ENCODE data around the gene FOXC1.

FOXC1 gene

DNA sequence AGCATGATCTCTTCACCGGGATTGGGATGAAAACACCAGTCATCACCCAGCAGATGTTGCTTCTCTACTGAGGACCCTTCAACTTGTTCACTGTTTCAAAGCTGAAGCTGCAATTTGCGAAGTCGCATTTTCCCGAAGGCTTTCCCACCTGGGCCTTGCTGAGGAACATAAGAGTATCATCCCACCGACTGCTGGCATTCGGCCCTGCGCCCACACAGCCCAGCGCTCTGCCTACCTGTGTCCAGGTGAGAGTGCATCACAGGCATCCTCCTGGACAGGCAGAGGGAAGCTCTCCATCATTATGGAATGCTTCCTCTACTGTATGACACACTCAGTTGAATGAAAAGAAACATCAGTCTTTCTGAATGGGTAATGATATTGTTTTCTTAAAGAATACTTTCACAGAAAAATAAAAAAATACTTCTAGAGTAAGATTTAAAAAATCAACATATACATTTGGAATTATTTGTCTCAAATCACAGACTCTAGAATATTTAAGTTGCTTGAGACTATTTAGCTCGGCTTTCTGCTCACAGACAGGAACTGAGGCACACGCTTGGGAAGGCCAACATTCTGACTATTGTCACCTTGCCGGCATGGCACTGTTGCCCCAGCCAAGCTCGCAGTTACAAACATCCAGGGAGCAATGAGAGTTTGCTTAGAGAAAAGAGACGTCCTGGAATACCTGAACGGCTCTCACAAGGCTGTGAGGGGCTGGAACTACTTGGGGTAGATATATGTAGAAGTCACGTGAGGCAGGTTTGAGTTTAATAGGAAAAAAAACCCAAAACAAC is 48.7 kb downstream of the FOXC1 start:
- TF ChIP-seq, protein P1, sequence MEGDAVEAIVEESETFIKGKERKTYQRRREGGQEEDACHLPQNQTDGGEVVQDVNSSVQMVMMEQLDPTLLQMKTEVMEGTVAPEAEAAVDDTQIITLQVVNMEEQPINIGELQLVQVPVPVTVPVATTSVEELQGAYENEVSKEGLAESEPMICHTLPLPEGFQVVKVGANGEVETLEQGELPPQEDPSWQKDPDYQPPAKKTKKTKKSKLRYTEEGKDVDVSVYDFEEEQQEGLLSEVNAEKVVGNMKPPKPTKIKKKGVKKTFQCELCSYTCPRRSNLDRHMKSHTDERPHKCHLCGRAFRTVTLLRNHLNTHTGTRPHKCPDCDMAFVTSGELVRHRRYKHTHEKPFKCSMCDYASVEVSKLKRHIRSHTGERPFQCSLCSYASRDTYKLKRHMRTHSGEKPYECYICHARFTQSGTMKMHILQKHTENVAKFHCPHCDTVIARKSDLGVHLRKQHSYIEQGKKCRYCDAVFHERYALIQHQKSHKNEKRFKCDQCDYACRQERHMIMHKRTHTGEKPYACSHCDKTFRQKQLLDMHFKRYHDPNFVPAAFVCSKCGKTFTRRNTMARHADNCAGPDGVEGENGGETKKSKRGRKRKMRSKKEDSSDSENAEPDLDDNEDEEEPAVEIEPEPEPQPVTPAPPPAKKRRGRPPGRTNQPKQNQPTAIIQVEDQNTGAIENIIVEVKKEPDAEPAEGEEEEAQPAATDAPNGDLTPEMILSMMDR (IDR thresholded peaks at IDR 0.05; ENCODE audit: unreplicated experiment in 3 of 3): no peak
- H3K4me3 Mint-ChIP-seq: no peak overlapping the region
- peaks cover under 1% of the 10 kb centered on the region for H3K36me3 Mint-ChIP-seq (ENCODE audit: low read depth)
- peak overlapping the region; percentile 59 to 81 (median 69) for H3K27ac Mint-ChIP-seq
- no peaks in the 10 kb centered on the region for H3K9me3 Mint-ChIP-seq
- peaks cover 22% of the 10 kb centered on the region for H3K4me1 Mint-ChIP-seq
- peaks cover 26% of the 10 kb centered on the region for H3K27me3 Mint-ChIP-seq (ENCODE audit: low read depth)

DNA sequence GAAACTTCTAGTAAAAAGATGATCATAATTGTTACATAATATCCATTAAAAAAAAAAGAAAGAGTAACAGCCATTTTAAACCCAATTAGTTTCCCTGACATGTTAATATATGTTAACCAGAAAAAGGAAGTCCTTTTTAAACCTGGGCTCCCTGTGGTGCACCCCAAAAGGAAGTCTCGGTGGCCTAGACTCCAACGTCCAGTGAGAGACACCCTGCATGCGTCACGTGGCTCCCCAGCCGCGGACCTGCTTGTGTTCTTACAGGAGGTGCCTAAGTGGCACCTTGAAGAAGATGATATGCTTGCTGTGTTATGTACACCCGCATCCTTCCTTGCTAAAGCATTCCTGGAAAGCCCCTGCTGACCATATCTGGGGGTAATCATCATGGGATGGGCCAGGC is 50.1 kb downstream of the FOXC1 start:
- TF ChIP-seq, protein P1 (IDR thresholded peaks at IDR 0.05; ENCODE audit: unreplicated experiment in 3 of 3): no peak
- H3K27me3 Mint-ChIP-seq (ENCODE audit: low read depth): peaks cover 26% of the 10 kb centered on the region
- no peak overlapping the region for H3K4me3 Mint-ChIP-seq
- no peak overlapping the region for H3K27ac Mint-ChIP-seq
- H3K9me3 Mint-ChIP-seq: no peaks in the 10 kb centered on the region
- H3K36me3 Mint-ChIP-seq (ENCODE audit: low read depth): peaks cover 3% of the 10 kb centered on the region
- H3K4me1 Mint-ChIP-seq: peaks cover 27% of the 10 kb centered on the region

DNA sequence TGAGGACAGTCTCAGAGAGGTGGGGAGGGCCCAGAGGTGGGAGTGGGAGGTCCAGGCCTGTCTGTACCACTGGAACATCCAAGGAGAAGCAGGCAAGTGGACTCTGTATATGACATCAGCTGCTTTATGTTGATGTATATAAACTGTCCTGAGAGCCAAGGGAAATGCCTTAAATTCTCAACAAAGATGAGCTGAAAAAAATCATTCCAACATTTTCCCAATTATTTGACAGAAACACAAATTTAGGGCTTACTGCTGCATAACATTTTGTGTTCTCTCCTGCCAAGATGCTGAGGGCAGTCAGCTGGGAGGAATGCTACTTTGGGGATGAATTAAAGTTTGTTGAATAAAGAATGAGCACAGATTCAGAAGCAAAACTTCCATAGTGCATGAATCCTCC is 52.8 kb downstream of the FOXC1 start:
- TF ChIP-seq, protein P1 (IDR thresholded peaks at IDR 0.05; ENCODE audit: unreplicated experiment in 3 of 3): no peak
- Mint-ChIP-seq H3K4me1 (peaks cover 31% of the 10 kb centered on the region), H3K27ac (peak overlapping the region in 1 of 3 experiments; percentile 43), H3K9me3 (no peaks in the 10 kb centered on the region), H3K4me3 (no peak overlapping the region), H3K27me3 (ENCODE audit: low read depth) (peaks cover 17% of the 10 kb centered on the region), H3K36me3 (ENCODE audit: low read depth) (peaks cover 3% of the 10 kb centered on the region)
